ENCODE results near the gene ZNF611. TPM values are rescaled to one million over a fixed set of nuclear protein-coding genes. Genes with fewer than 3 reads are reported as not detected.
"Not testable (repeated sequence)": the region's sequence is repeated elsewhere in the genome, so short reads cannot be mapped to it uniquely, and the experiment has no call there.

ZNF611 gene
- total RNA-seq, 1 donor from 2014 or later, result 9.4 TPM

GRCh38 chr19:52720541-52720940, 14.3 kb downstream of the ZNF611 start:
- not testable (repeated sequence) for H3K27me3 ChIP-seq (ENCODE audit: control insufficient read depth in 3 of 3, insufficient read depth in 3 of 3, low read length in 3 of 3); H3K27ac ChIP-seq (ENCODE audit: low read depth, low read length); H3K9ac ChIP-seq (ENCODE audit: low read depth in 1 of 3, low read length in 3 of 3); H3K36me3 ChIP-seq (ENCODE audit: control insufficient read depth in 3 of 3, insufficient read depth in 3 of 3, low read length in 3 of 3); H3K4me1 ChIP-seq (ENCODE audit: control insufficient read depth in 3 of 3, insufficient read depth in 3 of 3, low read length in 3 of 3); H3K9me3 ChIP-seq (ENCODE audit: control insufficient read depth in 3 of 3, low read length in 3 of 3); H3K4me3 ChIP-seq (ENCODE audit: low read length in 3 of 3)

GRCh38 chr19:52716522-52716921, 18.3 kb downstream of the ZNF611 start:
- Histone ChIP-seq H3K4me1 (ENCODE audit: control insufficient read depth in 3 of 3, insufficient read depth in 3 of 3, low read length in 3 of 3) (no peaks in the 10 kb centered on the region), H3K27me3 (ENCODE audit: control insufficient read depth in 3 of 3, insufficient read depth in 3 of 3, low read length in 3 of 3) (no peaks in the 10 kb centered on the region), H3K27ac (ENCODE audit: low read depth, low read length) (no peak overlapping the region), H3K9me3 (ENCODE audit: control insufficient read depth in 3 of 3, low read length in 3 of 3) (no peaks in the 10 kb centered on the region), H3K36me3 (ENCODE audit: control insufficient read depth in 3 of 3, insufficient read depth in 3 of 3, low read length in 3 of 3) (peaks cover 6 to 23% (median 12%) of the 10 kb centered on the region in 3 donors), H3K4me3 (ENCODE audit: low read length in 3 of 3) (no peak overlapping the region), H3K9ac (ENCODE audit: low read depth in 1 of 3, low read length in 3 of 3) (no peak overlapping the region)

GRCh38 chr19:52715902-52716301, 18.9 kb downstream of the ZNF611 start:
- H3K4me1 ChIP-seq (ENCODE audit: control insufficient read depth in 3 of 3, insufficient read depth in 3 of 3, low read length in 3 of 3); H3K27me3 ChIP-seq (ENCODE audit: control insufficient read depth in 3 of 3, insufficient read depth in 3 of 3, low read length in 3 of 3); H3K9ac ChIP-seq (ENCODE audit: low read depth in 1 of 3, low read length in 3 of 3); H3K27ac ChIP-seq (ENCODE audit: low read depth, low read length); H3K9me3 ChIP-seq (ENCODE audit: control insufficient read depth in 3 of 3, low read length in 3 of 3); H3K4me3 ChIP-seq (ENCODE audit: low read length in 3 of 3): not testable (repeated sequence)
- H3K36me3 ChIP-seq (ENCODE audit: control insufficient read depth in 3 of 3, insufficient read depth in 3 of 3, low read length in 3 of 3), result peaks cover 6 to 29% (median 14%) of the 10 kb centered on the region in 3 donors

- not testable (repeated sequence) for H3K4me1 ChIP-seq (ENCODE audit: control insufficient read depth in 3 of 3, insufficient read depth in 3 of 3, low read length in 3 of 3); H3K4me3 ChIP-seq (ENCODE audit: low read length in 3 of 3); H3K9ac ChIP-seq (ENCODE audit: low read depth in 1 of 3, low read length in 3 of 3); H3K27ac ChIP-seq (ENCODE audit: low read depth, low read length); H3K9me3 ChIP-seq (ENCODE audit: control insufficient read depth in 3 of 3, low read length in 3 of 3); H3K27me3 ChIP-seq (ENCODE audit: control insufficient read depth in 3 of 3, insufficient read depth in 3 of 3, low read length in 3 of 3)
- H3K36me3 ChIP-seq (ENCODE audit: control insufficient read depth in 3 of 3, insufficient read depth in 3 of 3, low read length in 3 of 3), result peaks cover 6 to 33% (median 18%) of the 10 kb centered on the region in 3 donors
Observed at GRCh38 chr19:52715330-52715729, 19.5 kb downstream of the ZNF611 start.

- not testable (repeated sequence) for H3K4me1 ChIP-seq (ENCODE audit: control insufficient read depth in 3 of 3, insufficient read depth in 3 of 3, low read length in 3 of 3); H3K4me3 ChIP-seq (ENCODE audit: low read length in 3 of 3); H3K27ac ChIP-seq (ENCODE audit: low read depth, low read length); H3K9ac ChIP-seq (ENCODE audit: low read depth in 1 of 3, low read length in 3 of 3); H3K9me3 ChIP-seq (ENCODE audit: control insufficient read depth in 3 of 3, low read length in 3 of 3); H3K27me3 ChIP-seq (ENCODE audit: control insufficient read depth in 3 of 3, insufficient read depth in 3 of 3, low read length in 3 of 3)
- peaks cover 9 to 36% (median 25%) of the 10 kb centered on the region in 3 donors for H3K36me3 ChIP-seq (ENCODE audit: control insufficient read depth in 3 of 3, insufficient read depth in 3 of 3, low read length in 3 of 3)
Observed at GRCh38 chr19:52713051-52713450, 21.8 kb downstream of the ZNF611 start.

GRCh38 chr19:52711661-52712060, 23.2 kb downstream of the ZNF611 start:
- H3K9me3 ChIP-seq (ENCODE audit: control insufficient read depth in 3 of 3, low read length in 3 of 3); H3K9ac ChIP-seq (ENCODE audit: low read depth in 1 of 3, low read length in 3 of 3); H3K4me1 ChIP-seq (ENCODE audit: control insufficient read depth in 3 of 3, insufficient read depth in 3 of 3, low read length in 3 of 3); H3K27ac ChIP-seq (ENCODE audit: low read depth, low read length); H3K27me3 ChIP-seq (ENCODE audit: control insufficient read depth in 3 of 3, insufficient read depth in 3 of 3, low read length in 3 of 3); H3K4me3 ChIP-seq (ENCODE audit: low read length in 3 of 3): not testable (repeated sequence)
- peaks cover 14 to 43% (median 32%) of the 10 kb centered on the region in 3 donors for H3K36me3 ChIP-seq (ENCODE audit: control insufficient read depth in 3 of 3, insufficient read depth in 3 of 3, low read length in 3 of 3)

GRCh38 chr19:52710538-52710937, 24.3 kb downstream of the ZNF611 start:
- Histone ChIP-seq H3K9ac (ENCODE audit: low read depth in 1 of 3, low read length in 3 of 3) (no peak overlapping the region), H3K27me3 (ENCODE audit: control insufficient read depth in 3 of 3, insufficient read depth in 3 of 3, low read length in 3 of 3) (no peaks in the 10 kb centered on the region), H3K36me3 (ENCODE audit: control insufficient read depth in 3 of 3, insufficient read depth in 3 of 3, low read length in 3 of 3) (peaks cover 21 to 53% (median 40%) of the 10 kb centered on the region in 3 donors), H3K27ac (ENCODE audit: low read depth, low read length) (no peak overlapping the region), H3K9me3 (ENCODE audit: control insufficient read depth in 3 of 3, low read length in 3 of 3) (peaks cover 0 to 3% (median 2%) of the 10 kb centered on the region in 3 donors), H3K4me1 (ENCODE audit: control insufficient read depth in 3 of 3, insufficient read depth in 3 of 3, low read length in 3 of 3) (no peaks in the 10 kb centered on the region), H3K4me3 (ENCODE audit: low read length in 3 of 3) (no peak overlapping the region)

GRCh38 chr19:52705615-52706014, 29.2 kb downstream of the ZNF611 start:
- not testable (repeated sequence) for H3K27ac ChIP-seq (ENCODE audit: low read depth, low read length); H3K9me3 ChIP-seq (ENCODE audit: control insufficient read depth in 3 of 3, low read length in 3 of 3); H3K4me3 ChIP-seq (ENCODE audit: low read length in 3 of 3); H3K27me3 ChIP-seq (ENCODE audit: control insufficient read depth in 3 of 3, insufficient read depth in 3 of 3, low read length in 3 of 3); H3K4me1 ChIP-seq (ENCODE audit: control insufficient read depth in 3 of 3, insufficient read depth in 3 of 3, low read length in 3 of 3); H3K9ac ChIP-seq (ENCODE audit: low read depth in 1 of 3, low read length in 3 of 3)
- H3K36me3 ChIP-seq (ENCODE audit: control insufficient read depth in 3 of 3, insufficient read depth in 3 of 3, low read length in 3 of 3), result peaks cover 26 to 34% (median 33%) of the 10 kb centered on the region in 3 donors

- H3K36me3 ChIP-seq (ENCODE audit: control insufficient read depth in 3 of 3, insufficient read depth in 3 of 3, low read length in 3 of 3), result peaks cover 26 to 29% (median 26%) of the 10 kb centered on the region in 3 donors
- H3K9ac ChIP-seq (ENCODE audit: low read depth in 1 of 3, low read length in 3 of 3), result no peak overlapping the region
- no peaks in the 10 kb centered on the region for H3K4me1 ChIP-seq (ENCODE audit: control insufficient read depth in 3 of 3, insufficient read depth in 3 of 3, low read length in 3 of 3)
- peaks cover 0 to 6% (median 4%) of the 10 kb centered on the region in 3 donors for H3K9me3 ChIP-seq (ENCODE audit: control insufficient read depth in 3 of 3, low read length in 3 of 3)
- H3K4me3 ChIP-seq (ENCODE audit: low read length in 3 of 3), result no peak overlapping the region
- H3K27me3 ChIP-seq (ENCODE audit: control insufficient read depth in 3 of 3, insufficient read depth in 3 of 3, low read length in 3 of 3), result no peaks in the 10 kb centered on the region
- no peak overlapping the region for H3K27ac ChIP-seq (ENCODE audit: low read depth, low read length)
Observed at GRCh38 chr19:52703917-52704316, 30.9 kb downstream of the ZNF611 start.

GRCh38 chr19:52700673-52701072, 34.2 kb downstream of the ZNF611 start:
- H3K4me3 ChIP-seq (ENCODE audit: low read length in 3 of 3), result no peak overlapping the region
- peaks cover 0 to 3% (median 2%) of the 10 kb centered on the region in 3 donors for H3K9me3 ChIP-seq (ENCODE audit: control insufficient read depth in 3 of 3, low read length in 3 of 3)
- peaks cover 11 to 12% (median 12%) of the 10 kb centered on the region in 3 donors for H3K36me3 ChIP-seq (ENCODE audit: control insufficient read depth in 3 of 3, insufficient read depth in 3 of 3, low read length in 3 of 3)
- no peak overlapping the region for H3K9ac ChIP-seq (ENCODE audit: low read depth in 1 of 3, low read length in 3 of 3)
- H3K27ac ChIP-seq (ENCODE audit: low read depth, low read length), result no peak overlapping the region
- peaks cover 0 to 4% (median 0%) of the 10 kb centered on the region in 3 donors for H3K27me3 ChIP-seq (ENCODE audit: control insufficient read depth in 3 of 3, insufficient read depth in 3 of 3, low read length in 3 of 3)
- H3K4me1 ChIP-seq (ENCODE audit: control insufficient read depth in 3 of 3, insufficient read depth in 3 of 3, low read length in 3 of 3), result no peaks in the 10 kb centered on the region

- not testable (repeated sequence) for H3K27me3 ChIP-seq (ENCODE audit: control insufficient read depth in 3 of 3, insufficient read depth in 3 of 3, low read length in 3 of 3); H3K27ac ChIP-seq (ENCODE audit: low read depth, low read length); H3K4me3 ChIP-seq (ENCODE audit: low read length in 3 of 3); H3K4me1 ChIP-seq (ENCODE audit: control insufficient read depth in 3 of 3, insufficient read depth in 3 of 3, low read length in 3 of 3); H3K36me3 ChIP-seq (ENCODE audit: control insufficient read depth in 3 of 3, insufficient read depth in 3 of 3, low read length in 3 of 3); H3K9me3 ChIP-seq (ENCODE audit: control insufficient read depth in 3 of 3, low read length in 3 of 3); H3K9ac ChIP-seq (ENCODE audit: low read depth in 1 of 3, low read length in 3 of 3)
Observed at GRCh38 chr19:52699555-52699954, 35.3 kb downstream of the ZNF611 start.

Measured in skeletal muscle tissue (tissue), 4 donors.